T-helper 22 cell (primary cell): ENCODE measurements around the gene FBXO24.

ENCODE experiments used
- DNase-seq: peaks from one replicate; pipeline ENCODE4 v3.0.0-alpha.2; 2020; ENCODE audit warnings: low read depth

The FBXO24 gene

GRCh38 chr7:100574362-100575205, 11.5 kb upstream of the FBXO24 start:
- DNase-seq: no peak

- no peak for DNase-seq
Measured at GRCh38 chr7:100575206-100575631, 10.9 kb upstream of the FBXO24 start.

DNA sequence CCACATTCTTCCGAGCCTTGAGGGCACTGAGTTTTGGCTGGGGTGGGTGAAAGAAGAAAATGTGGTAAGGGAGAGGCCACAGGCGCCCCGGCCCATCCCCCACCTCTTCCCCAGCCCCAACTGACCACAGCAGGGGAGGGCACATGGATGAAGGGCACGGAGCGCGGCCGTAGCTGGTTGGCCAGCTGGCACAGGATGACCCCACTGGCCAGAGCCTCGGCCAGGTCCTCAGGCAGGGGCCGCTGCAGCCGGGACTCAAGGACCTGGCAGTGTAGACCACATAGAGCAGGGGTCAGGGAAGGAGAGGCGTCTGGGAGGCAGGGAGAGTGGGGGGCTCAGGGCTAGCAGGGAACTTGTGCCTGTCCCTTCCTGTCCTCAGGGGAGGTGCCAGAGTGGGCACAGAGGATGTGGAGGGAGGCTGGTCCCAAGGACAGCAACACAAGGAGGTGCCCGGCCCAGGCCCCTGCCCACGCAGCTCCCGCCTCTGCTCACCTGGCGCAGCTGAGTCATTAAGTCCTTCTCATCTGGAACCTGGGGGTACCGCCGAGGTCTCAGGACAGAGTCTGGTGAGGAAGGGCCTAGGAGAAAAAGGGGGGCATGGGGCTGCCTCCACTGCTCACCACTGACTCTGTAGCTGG, 10.3 kb upstream of the FBXO24 start:
- no peak for DNase-seq

GRCh38 chr7:100576384-100576993, 9.6 kb upstream of the FBXO24 start:
- no peak for DNase-seq

GRCh38 chr7:100577103-100577502, 9.0 kb upstream of the FBXO24 start:
- no peak for DNase-seq

DNA sequence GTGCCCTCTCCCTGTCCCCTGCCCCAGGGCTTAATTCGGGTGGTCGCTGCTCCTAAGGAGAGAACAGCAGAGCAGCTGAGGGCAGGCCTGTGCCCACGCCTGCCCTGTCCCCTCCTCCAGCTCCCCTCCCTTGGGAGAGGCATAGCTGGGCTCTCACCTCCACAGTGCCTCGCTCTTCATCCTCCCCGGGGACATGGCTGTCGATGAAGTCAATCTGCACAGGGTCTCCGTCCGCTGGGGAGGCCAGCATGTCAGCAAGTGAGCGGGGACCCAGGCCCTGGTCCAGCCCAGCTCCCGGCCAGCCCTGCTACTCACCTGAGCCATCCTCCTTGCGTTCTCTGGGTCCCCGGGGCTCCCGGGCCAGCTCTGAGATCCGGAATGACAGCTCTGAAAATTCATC, 8.6 kb upstream of the FBXO24 start:
- no peak for DNase-seq

- DNase-seq: no peak
Measured at GRCh38 chr7:100578246-100579183, 7.6 kb upstream of the FBXO24 start.

- no peak for DNase-seq
Measured at GRCh38 chr7:100580466-100581283, 5.5 kb upstream of the FBXO24 start.

- DNase-seq: no peak
Measured at GRCh38 chr7:100582041-100582579, 4.0 kb upstream of the FBXO24 start.

DNA sequence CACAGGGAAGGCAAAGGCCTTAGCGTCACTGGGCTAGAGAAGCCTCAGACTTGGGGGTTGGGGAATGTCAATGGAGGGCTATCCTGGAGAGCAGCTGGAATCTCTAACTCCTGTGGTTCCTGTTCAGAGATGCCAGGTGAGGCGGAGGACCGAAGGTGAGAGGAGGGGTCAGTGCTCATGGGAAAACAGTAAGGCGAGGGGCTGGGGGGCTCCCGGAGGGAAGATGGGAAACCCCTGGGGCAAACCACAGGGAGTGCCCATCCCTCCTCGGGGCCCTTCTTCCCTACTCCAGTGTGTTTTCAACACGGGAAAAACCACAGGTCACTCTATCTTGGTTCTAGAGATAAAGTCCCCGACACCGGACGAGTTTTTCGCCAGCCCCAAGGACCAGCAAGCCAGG, 3.5 kb upstream of the FBXO24 start:
- DNase-seq: no peak

GRCh38 chr7:100583132-100584053, 2.7 kb upstream of the FBXO24 start:
- DNase-seq: peak; percentile 46

GRCh38 chr7:100584054-100584682, 2.0 kb upstream of the FBXO24 start:
- no peak for DNase-seq

DNA sequence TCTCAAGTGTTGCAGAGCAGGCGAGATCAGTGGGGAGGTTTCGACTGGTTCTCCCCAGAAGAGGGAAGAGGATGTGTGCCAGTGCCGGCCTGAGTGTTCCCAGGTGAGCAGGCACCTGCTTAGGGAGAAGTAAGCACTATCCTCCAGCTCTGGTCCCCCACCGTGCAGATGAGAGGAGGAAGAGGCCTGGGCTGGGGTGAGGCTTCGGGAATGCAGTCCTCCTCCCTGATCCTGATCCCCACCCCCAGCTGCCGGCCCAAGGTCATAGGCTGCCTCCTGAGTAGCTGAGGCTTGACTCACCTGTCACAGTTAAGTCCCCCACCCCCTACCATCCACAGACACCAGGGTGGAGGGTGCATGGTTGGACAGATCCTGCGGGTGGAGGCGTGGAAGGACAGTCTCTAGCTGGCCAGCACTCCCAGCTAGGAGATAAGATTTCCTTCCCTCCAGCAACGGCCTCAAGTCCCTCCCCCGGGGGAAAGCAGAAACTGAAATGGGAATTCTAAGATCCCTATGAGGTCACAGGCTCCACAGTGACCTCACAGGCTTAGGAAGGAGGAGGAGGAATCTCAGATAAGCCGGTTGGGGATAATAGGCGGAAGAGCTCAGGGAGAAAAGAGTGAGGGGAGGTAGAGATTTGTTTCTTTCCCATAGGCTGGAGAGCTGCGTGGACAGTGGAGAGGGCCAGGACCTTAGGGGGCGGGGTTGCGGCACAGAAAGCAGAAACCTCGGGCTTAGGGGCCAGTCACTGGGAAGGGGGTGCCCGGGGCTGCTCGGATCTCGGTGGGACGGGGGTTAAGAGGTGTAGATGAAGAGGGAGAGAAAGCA, 1.2 kb upstream of the FBXO24 start:
- DNase-seq: no peak

- peak; percentile 56 for DNase-seq
Measured at GRCh38 chr7:100585511-100586265, 440 bp upstream of the FBXO24 start, which contains the start of gene LRCH4. Gene LRCH4, minus strand, starts transcription at chr7:100586129. Its CDS starts 29 bp downstream, at chr7:100586100.

DNA sequence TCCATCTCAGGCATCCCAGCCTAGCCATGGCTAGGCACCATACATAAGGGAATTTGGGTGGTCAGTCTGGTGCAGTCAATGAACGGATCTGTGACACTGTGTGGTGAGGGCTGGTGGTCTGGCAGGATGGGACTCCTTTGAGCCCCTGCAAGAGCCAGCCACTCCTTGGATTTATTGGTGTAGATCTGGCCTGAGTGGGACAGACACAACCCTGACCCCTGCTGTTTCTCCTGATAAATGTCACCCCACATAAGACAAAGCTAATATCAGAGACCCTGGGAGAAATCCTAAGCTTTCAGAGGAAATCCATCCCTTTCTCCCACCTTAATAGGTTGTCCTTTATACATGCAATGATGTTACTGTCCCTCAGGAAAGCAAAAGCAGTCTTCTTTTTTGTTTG, 2.3 kb downstream of the FBXO24 start:
- no peak for DNase-seq

DNA sequence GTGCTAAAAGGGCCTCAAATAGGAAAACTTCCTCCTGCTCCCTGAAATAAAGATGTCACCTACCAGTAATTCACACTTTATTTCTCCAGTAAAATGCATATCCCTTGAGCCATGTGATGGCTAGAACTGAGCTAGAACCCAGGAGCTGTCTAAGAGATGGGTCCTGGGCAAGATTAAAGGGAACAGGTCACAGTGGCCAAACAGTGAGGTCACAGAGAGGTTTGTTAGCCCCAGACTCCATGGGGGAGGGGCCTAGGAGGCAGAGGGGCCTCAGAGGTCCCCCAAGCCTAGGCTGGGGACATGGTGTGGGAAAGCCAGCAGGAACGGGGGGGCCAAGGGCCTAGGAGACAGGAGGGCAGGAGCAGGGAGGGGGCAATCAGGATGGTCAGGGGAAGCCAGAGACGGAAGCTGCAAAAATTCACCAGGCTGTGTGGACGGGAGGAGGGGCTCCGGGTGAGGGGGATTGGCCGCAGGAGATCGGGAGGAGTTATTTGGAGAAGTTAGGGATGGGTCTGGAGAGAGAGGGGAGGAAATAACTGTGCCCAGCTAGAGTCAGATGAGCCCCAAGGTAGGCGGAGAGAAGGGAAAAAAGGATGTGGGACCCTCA, 3.3 kb downstream of the FBXO24 start:
- DNase-seq: no peak
